NCI-H82 treated with DMSO at 0.1 percent for 48 hours (cell line): Measurements from ENCODE around the gene MC1R.
"Not testable (repeated sequence)": the region's sequence is repeated elsewhere in the genome, so short reads cannot be mapped to it uniquely, and the experiment has no call there.

Experiments used
- DNase-seq: peaks from one replicate; lab custom pipeline; 2025; ENCODE audit not compliant: unreplicated experiment; lab: John Stamatoyannopoulos, UW

The MC1R gene

GRCh38 chr16:89934019-89934418 is 15.4 kb downstream of the MC1R start:
- not testable (repeated sequence) for DNase-seq

- DNase-seq = no peak
Measured at GRCh38 chr16:89934611-89935553, 16.2 kb downstream of the MC1R start.

GRCh38 chr16:89935620-89936019 is 17.0 kb downstream of the MC1R start:
- not testable (repeated sequence) for DNase-seq

- DNase-seq = no peak
Measured at GRCh38 chr16:89936034-89936433, 17.4 kb downstream of the MC1R start.

GRCh38 chr16:89936508-89936907 is 17.8 kb downstream of the MC1R start:
- DNase-seq = no peak

GRCh38 chr16:89936981-89937380 is 18.3 kb downstream of the MC1R start:
- no peak for DNase-seq

GRCh38 chr16:89938175-89938885 is 19.7 kb downstream of the MC1R start:
- no peak for DNase-seq

- DNase-seq = no peak
Measured at GRCh38 chr16:89944773-89945172, 26.1 kb downstream of the MC1R start.

- DNase-seq = no peak
Measured at GRCh38 chr16:89945654-89946053, 27.0 kb downstream of the MC1R start.

- no peak for DNase-seq
Measured at GRCh38 chr16:89946515-89946914, 27.9 kb downstream of the MC1R start.

GRCh38 chr16:89949121-89949742 is 30.6 kb downstream of the MC1R start:
- DNase-seq = no peak

- no peak for DNase-seq
Measured at GRCh38 chr16:89949756-89950155, 31.1 kb downstream of the MC1R start.

GRCh38 chr16:89951509-89951908 is 32.8 kb downstream of the MC1R start:
- no peak for DNase-seq

- DNase-seq = no peak
Measured at GRCh38 chr16:89952049-89952448, 33.4 kb downstream of the MC1R start.

GRCh38 chr16:89952551-89952950 is 33.9 kb downstream of the MC1R start:
- DNase-seq = no peak

GRCh38 chr16:89953671-89954406 is 35.2 kb downstream of the MC1R start:
- no peak for DNase-seq

GRCh38 chr16:89954462-89954861 is 35.8 kb downstream of the MC1R start:
- no peak for DNase-seq

- DNase-seq = no peak
Measured at GRCh38 chr16:89955001-89955685, 36.5 kb downstream of the MC1R start.

- no peak for DNase-seq
Measured at GRCh38 chr16:89956505-89957215, 38.0 kb downstream of the MC1R start.
